DMS153 treated with DMSO at 0.1 percent for 48 hours (cell line): ENCODE data around the gene MYMX.

Source experiments
- DNase-seq: peaks from one replicate; lab custom pipeline; 2025; ENCODE audit not compliant: unreplicated experiment; lab: John Stamatoyannopoulos, UW

The MYMX gene

DNA sequence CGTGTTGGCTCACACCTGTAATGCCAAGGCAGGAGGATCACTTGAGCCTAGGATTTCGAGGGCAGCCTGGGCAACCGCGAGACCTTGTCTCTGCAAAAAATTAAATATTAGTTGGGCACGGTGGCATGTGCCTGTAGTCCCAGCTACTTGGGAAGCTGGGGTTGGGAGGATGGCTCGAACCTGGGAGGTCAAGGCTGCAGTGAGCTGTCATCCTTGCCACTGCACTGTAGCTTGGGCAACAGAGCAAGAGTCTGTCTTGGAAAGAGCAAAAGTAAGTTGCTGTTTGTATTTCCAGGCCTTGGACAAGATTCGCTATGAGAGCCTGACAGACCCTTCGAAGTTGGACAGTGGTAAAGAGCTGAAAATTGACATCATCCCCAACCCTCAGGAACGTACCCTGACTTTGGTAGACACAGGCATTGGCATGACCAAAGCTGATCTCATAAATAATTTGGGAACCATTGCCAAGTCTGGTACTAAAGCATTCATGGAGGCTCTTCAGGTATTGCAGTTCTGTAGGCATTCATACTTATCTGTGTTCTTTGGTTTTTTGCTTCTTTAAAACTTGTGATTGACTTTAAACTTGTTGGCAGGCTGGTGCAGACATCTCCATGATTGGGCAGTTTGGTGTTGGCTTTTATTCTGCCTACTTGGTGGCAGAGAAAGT is 32.5 kb downstream of the MYMX start:
- no peak for DNase-seq

- DNase-seq = no peak
Measured at GRCh38 chr6:44250067-44250717, 33.5 kb downstream of the MYMX start.

GRCh38 chr6:44250718-44251123 is 34.0 kb downstream of the MYMX start:
- no peak for DNase-seq

DNA sequence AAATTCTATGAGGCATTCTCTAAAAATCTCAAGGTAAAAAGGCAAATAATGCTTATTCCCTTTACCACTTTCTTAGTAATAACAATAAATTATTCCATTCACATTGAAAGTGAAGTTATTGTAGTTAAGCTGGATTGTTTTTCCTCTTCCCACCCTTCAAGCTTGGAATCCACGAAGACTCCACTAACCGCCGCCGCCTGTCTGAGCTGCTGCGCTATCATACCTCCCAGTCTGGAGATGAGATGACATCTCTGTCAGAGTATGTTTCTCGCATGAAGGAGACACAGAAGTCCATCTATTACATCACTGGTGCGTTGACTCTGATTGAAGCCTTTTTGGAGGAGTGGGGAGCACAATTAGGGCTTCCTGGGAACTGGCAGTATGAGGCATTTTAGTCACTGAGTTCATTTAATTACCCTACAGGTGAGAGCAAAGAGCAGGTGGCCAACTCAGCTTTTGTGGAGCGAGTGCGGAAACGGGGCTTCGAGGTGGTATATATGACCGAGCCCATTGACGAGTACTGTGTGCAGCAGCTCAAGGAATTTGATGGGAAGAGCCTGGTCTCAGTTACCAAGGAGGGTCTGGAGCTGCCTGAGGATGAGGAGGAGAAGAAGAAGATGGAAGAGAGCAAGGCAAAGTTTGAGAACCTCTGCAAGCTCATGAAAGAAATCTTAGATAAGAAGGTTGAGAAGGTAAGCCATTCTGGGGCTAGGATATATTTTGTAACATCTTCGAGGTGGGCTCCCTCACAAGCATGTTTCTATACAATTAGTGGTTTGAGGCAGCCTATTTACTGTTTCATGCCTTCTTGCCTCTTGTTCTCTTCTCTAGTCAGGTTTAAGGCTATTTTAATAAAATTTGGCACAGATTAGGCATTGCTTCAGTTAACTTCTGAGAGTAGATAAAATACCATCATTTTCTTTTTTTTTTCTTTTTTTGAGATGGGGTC is 35.1 kb downstream of the MYMX start:
- no peak for DNase-seq

GRCh38 chr6:44253307-44254101 is 36.8 kb downstream of the MYMX start:
- DNase-seq = no peak

DNA sequence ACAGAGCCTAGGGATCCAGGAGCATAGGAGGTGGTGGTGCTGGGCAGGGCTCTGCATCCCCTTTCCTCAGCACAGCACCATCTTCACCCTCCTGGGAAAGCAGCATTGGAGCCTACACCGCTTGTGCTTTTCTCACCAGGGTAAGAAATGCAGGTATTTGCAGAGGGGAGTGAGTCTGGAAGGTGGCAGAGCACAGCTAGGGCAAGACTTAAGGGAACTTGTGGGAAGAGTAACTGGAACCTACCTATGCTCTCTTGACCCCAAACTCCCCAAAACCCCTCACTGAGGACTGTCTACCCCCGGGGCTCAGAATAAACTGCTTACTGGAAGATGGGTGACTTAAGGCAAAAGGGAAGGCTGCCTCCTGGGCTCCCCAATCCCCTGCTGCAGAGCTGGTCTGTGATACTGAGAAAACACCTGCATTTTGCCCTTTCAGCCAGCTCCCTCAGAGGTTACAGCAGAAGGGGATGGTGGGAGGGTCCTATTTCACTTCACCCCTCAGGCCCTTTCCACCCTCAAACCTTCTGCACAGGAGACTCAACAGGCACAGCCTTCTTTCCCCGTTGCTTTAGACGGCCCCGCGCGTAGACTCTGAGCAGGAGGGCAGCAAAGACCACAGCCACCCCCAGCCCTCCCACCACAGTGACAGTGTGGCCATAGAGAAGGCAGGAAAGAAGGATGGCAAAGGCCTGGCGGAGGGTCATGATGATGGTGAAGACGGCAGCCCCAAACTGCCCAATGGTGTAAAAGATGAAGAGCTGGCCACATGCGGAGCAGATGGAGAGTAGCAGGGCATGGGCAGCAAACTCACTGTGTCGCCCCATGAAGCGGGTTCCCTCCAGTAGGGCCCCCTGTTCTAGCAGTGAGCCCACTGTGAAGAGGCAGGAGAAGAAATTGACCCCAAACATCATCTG is 37.7 kb downstream of the MYMX start:
- DNase-seq = no peak

DNA sequence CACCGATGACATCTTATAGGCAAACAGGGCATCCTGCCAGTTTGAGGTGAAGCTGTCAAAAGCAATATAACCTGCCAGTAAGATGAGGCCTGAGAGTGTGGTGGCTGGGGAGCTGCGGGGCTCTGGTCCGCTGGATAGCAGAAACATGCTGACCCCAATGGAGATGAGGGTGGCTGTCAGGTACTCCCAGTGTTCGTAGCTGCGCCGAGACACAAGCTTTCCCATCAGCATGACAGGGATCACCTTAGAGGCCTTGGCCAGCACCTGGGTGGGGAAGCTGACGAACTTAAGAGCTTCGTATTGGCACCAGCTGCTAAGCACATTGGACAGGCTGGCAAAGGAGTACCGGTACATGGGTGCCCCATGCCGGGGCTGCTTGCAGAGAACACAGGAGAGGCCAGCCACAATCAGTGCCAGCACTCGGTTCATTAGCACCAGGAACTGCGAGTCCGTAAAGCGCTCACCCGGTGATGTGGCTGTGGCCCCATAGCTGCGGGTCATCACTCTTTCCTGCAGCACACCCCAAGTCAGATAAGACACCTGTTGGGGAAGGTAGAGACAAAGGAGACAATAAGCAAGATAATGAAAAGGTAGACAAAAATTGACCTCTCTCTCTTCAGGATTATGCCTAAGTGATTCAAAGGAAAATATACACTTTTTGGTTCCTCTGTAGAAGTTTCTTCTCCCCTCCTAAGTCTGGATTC is 38.5 kb downstream of the MYMX start:
- no peak for DNase-seq

GRCh38 chr6:44255871-44256774 is 39.4 kb downstream of the MYMX start:
- DNase-seq = no peak

DNA sequence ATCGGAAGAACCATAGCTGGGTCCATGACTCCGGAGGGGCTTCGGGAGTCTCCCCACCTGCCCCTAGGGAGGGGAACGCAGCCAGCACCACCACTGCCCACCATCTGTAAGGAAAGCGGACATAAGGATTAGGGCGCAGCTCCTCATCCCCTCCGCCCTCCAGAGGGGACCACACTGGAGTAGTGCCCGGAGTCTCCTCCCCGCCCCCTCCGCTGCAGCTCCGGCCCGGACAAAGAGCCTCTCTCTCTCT is 40.0 kb downstream of the MYMX start:
- no peak for DNase-seq

DNA sequence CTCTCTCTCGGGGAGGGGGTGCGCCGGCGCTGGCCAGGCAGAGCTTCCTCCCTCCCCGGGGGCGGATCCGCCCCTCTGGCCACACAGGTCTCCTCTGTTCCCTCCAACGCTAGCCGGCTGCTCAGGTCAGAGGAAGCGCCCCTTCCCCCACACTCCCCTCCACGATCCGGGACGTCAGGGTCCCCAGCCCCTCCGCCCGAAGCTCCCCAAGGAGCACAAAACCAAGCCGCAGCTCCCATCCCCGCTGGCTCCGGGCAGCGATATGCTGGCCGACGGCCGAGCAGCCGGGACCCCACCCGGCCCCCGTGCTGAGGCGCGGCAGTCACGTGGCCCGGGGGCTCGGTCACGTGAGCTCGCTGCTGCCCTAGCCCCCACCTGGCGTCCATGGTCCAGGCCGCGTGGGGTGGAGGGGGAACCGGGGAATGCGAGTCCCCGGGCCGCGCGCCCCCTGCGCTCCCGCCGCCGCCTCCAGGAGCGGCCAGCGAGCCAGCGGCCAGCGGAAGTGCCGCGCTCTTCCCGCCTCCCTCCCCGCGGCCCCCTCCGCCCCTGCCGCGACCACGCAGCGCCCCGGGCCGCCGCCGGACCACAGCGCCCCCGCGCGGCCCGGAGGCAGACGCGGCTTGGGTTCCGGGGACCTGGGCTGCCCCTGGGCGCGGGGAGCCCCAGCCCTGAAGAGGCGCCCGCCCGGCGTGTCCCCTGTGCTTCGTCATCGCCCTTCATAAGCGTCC is 40.5 kb downstream of the MYMX start, which contains the start of gene SLC35B2:
TSS of gene SLC35B2 (minus strand) at position 504 of the 728 bp plus-strand sequence. CDS start at position 386, 118 bp downstream.
- peak; percentile 40 for DNase-seq

- no peak for DNase-seq
Measured at GRCh38 chr6:44257753-44258324, 41.1 kb downstream of the MYMX start.

DNA sequence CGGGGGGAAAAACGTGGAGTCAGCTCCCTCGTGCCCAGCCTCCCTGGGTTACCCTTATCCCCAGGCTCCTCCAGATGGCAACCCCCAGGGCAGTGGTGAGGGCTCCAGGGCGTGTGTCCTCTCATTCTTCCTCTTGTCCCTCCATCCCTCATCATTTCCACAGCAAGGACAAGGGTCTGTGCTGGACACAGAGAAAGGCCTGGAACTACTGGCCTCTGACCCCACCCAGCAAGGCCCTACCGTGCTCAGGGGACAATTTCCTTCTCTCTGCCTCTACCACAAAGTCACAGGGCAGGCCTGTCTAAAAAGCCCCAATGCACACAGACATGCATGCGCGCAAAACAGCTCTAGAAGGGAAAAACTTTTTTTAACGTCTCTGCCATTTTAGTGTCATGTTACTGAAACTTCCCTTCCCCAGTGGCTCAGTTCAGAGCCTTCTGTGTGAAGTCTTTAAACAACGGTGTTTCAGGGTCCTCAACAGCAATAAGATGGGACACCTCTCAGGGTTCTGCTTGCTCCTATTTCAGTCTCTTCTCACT is 41.7 kb downstream of the MYMX start:
- DNase-seq = no peak

GRCh38 chr6:44258921-44259320 is 42.2 kb downstream of the MYMX start:
- no peak for DNase-seq

- DNase-seq = no peak
Measured at GRCh38 chr6:44260011-44260410, 43.3 kb downstream of the MYMX start.

GRCh38 chr6:44260451-44261297 is 43.9 kb downstream of the MYMX start:
- no peak for DNase-seq

- DNase-seq = no peak
Measured at GRCh38 chr6:44261581-44261980, 44.9 kb downstream of the MYMX start.
